IgD-negative memory B cell (primary cell): Measurements from ENCODE around the gene IRS1. TPM values are rescaled to one million over a fixed set of nuclear protein-coding genes. Genes with fewer than 3 reads are reported as not detected.

Source experiments
- H3K27ac Mint-ChIP-seq, 3 donors: one replicate each; pipeline ENCODE4 v1.8.0; 2020 to 2022; ENCODE audit warnings: mild to moderate bottlenecking in 3 of 3, mixed read lengths in 3 of 3, moderate library complexity in 1 of 3
- H3K27me3 Mint-ChIP-seq: one replicate; pipeline ENCODE4 v1.8.0; 2021; ENCODE audit warnings: mixed read lengths
- H3K36me3 Mint-ChIP-seq: one replicate; pipeline ENCODE4 v1.8.0; 2020; ENCODE audit warnings: mild to moderate bottlenecking, mixed read lengths
- H3K4me1 Mint-ChIP-seq, 3 donors: one replicate each; pipeline ENCODE4 v1.8.0; 2020 to 2022; ENCODE audit warnings: mixed read lengths in 3 of 3, mild to moderate bottlenecking in 1 of 3
- H3K4me3 Mint-ChIP-seq, 4 donors: one replicate each; pipeline ENCODE4 v1.8.0; 2020 to 2022; ENCODE audit warnings: mild to moderate bottlenecking in 4 of 4, mixed read lengths in 4 of 4, moderate library complexity in 3 of 4
- H3K9me3 Mint-ChIP-seq, 3 donors: one replicate each; pipeline ENCODE4 v1.8.0; 2020 to 2021; ENCODE audit warnings: mixed read lengths in 3 of 3, mild to moderate bottlenecking in 1 of 3
- polyA plus RNA-seq: library from polyadenylated mRNA; unstranded; fragments of 300-500 nt; fragmentation: Illumina TruSeq; gene quantifications from one replicate; pipeline ENCODE4 v1.2.3, GENCODE V29; 2021

Gene IRS1
- polyA plus RNA-seq, 1 donor from 2014 or later, result 0.21 TPM

- H3K36me3 Mint-ChIP-seq, result no peaks in the 10 kb centered on the region
- peaks cover 8% of the 10 kb centered on the region for H3K27me3 Mint-ChIP-seq
- no peaks in the 10 kb centered on the region for H3K9me3 Mint-ChIP-seq
- no peak overlapping the region for H3K4me3 Mint-ChIP-seq
- no peak overlapping the region for H3K27ac Mint-ChIP-seq
- H3K4me1 Mint-ChIP-seq, result peaks cover 0 to under 1% (median 0%) of the 10 kb centered on the region in 3 donors
These were observed 100.9 kb downstream of the IRS1 start for GRCh38 chr2:226698671-226699070.

- no peak overlapping the region for H3K27ac Mint-ChIP-seq
- H3K9me3 Mint-ChIP-seq, result no peaks in the 10 kb centered on the region
- H3K27me3 Mint-ChIP-seq, result peaks cover 13% of the 10 kb centered on the region
- H3K36me3 Mint-ChIP-seq, result no peaks in the 10 kb centered on the region
- peaks cover 0 to 5% (median 0%) of the 10 kb centered on the region in 3 donors for H3K4me1 Mint-ChIP-seq
- H3K4me3 Mint-ChIP-seq, result no peak overlapping the region
These were observed 104.9 kb downstream of the IRS1 start for GRCh38 chr2:226694586-226695284.

GRCh38 chr2:226694149-226694548 is 105.5 kb downstream of the IRS1 start:
- Mint-ChIP-seq H3K27me3 (peaks cover 15% of the 10 kb centered on the region), H3K9me3 (no peaks in the 10 kb centered on the region), H3K27ac (no peak overlapping the region), H3K4me3 (no peak overlapping the region), H3K36me3 (no peaks in the 10 kb centered on the region), H3K4me1 (peaks cover 0 to 5% (median 0%) of the 10 kb centered on the region in 3 donors)

DNA sequence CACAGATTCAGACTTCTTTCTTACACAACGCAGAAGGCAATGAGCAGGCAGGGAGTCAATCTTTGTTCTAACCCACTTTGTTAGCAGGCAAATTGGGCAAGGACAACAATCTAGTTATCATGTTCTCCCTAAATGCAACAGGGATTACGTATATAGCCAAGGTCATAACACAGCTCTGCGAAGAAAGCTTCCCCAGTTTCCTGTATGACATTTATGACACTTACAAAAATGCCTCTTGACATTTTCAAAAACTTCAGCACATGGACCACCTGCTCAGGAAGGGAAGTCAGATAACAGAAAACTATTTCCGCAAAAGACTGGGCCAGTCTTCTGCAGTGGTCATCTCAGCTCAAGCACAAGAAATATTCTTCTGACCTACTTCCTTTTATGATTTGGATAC is 106.1 kb downstream of the IRS1 start:
- H3K27ac Mint-ChIP-seq, result no peak overlapping the region
- no peaks in the 10 kb centered on the region for H3K36me3 Mint-ChIP-seq

GRCh38 chr2:226692521-226693126 is 107.0 kb downstream of the IRS1 start:
- Mint-ChIP-seq H3K4me1 (peaks cover 0 to 5% (median 0%) of the 10 kb centered on the region in 3 donors), H3K27ac (no peak overlapping the region), H3K27me3 (peaks cover 18% of the 10 kb centered on the region)

More for the DNA sequence above, 106.1 kb downstream of the IRS1 start:
- peaks cover 14% of the 10 kb centered on the region for H3K27me3 Mint-ChIP-seq
- no peaks in the 10 kb centered on the region for H3K9me3 Mint-ChIP-seq
- H3K4me1 Mint-ChIP-seq, result peaks cover 0 to 5% (median 0%) of the 10 kb centered on the region in 3 donors
- no peak overlapping the region for H3K4me3 Mint-ChIP-seq

GRCh38 chr2:226691255-226691654 is 108.4 kb downstream of the IRS1 start:
- Mint-ChIP-seq H3K4me3 (no peak overlapping the region), H3K9me3 (peaks cover 0 to 3% (median 0%) of the 10 kb centered on the region in 3 donors), H3K27me3 (peaks cover 18% of the 10 kb centered on the region), H3K4me1 (peaks cover 0 to 5% (median 0%) of the 10 kb centered on the region in 3 donors), H3K27ac (no peak overlapping the region), H3K36me3 (no peaks in the 10 kb centered on the region)

More at GRCh38 chr2:226692521-226693126, 107.0 kb downstream of the IRS1 start:
- no peak overlapping the region for H3K4me3 Mint-ChIP-seq
- H3K9me3 Mint-ChIP-seq, result peaks cover 0 to 3% (median 0%) of the 10 kb centered on the region in 3 donors
- H3K36me3 Mint-ChIP-seq, result no peaks in the 10 kb centered on the region

- peaks cover 0 to 3% (median 0%) of the 10 kb centered on the region in 3 donors for H3K9me3 Mint-ChIP-seq
- H3K27me3 Mint-ChIP-seq, result peaks cover 18% of the 10 kb centered on the region
- H3K4me1 Mint-ChIP-seq, result peaks cover 0 to 5% (median 0%) of the 10 kb centered on the region in 3 donors
- H3K4me3 Mint-ChIP-seq, result no peak overlapping the region
- H3K36me3 Mint-ChIP-seq, result no peaks in the 10 kb centered on the region
- H3K27ac Mint-ChIP-seq, result no peak overlapping the region
These were observed 109.1 kb downstream of the IRS1 start for GRCh38 chr2:226690461-226691024.

DNA sequence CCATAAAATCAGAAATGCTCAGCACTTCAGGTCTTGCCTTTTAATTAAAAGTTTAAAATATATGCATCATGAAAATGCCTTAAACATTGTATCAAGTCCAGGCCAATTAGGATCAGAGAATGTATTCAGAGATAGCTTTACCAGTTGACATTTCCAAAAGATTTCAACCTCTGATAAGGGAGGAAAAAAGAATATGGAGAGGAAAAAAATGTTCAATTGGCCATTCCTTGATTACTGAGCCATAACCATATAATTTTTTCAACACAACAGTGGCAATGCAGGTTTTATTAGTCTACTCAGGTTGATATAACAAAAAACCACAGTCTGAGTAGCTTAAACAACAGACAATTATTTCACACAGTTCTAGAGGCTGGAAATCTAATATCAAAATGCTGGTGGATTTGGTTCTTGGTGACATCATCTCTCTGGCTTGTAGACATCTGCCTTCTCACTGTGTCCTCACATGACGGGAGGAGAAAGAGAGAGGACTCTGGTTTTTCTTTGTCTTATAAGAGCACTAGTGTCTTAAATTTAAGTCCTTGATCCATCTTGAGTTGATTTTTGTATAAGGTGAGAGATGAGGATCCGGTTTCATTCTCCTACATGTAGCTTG is 111.9 kb downstream of the IRS1 start:
- peaks cover 22% of the 10 kb centered on the region for H3K27me3 Mint-ChIP-seq
- H3K9me3 Mint-ChIP-seq, result peaks cover 0 to 6% (median 0%) of the 10 kb centered on the region in 3 donors
- H3K4me1 Mint-ChIP-seq, result no peaks in the 10 kb centered on the region
- no peak overlapping the region for H3K27ac Mint-ChIP-seq
- H3K36me3 Mint-ChIP-seq, result no peaks in the 10 kb centered on the region
- no peak overlapping the region for H3K4me3 Mint-ChIP-seq

- Mint-ChIP-seq H3K36me3 (peaks cover 2% of the 10 kb centered on the region), H3K4me3 (no peak overlapping the region), H3K27me3 (peaks cover 11% of the 10 kb centered on the region), H3K4me1 (no peaks in the 10 kb centered on the region), H3K27ac (no peak overlapping the region), H3K9me3 (peaks cover 0 to 6% (median 0%) of the 10 kb centered on the region in 3 donors)
These were observed 115.1 kb downstream of the IRS1 start for GRCh38 chr2:226684563-226684959.

- peaks cover 9% of the 10 kb centered on the region for H3K27me3 Mint-ChIP-seq
- no peak overlapping the region for H3K27ac Mint-ChIP-seq
- H3K9me3 Mint-ChIP-seq, result peaks cover 0 to 6% (median 0%) of the 10 kb centered on the region in 3 donors
- peaks cover 2% of the 10 kb centered on the region for H3K36me3 Mint-ChIP-seq
- no peak overlapping the region for H3K4me3 Mint-ChIP-seq
- H3K4me1 Mint-ChIP-seq, result no peaks in the 10 kb centered on the region
These were observed 115.6 kb downstream of the IRS1 start for GRCh38 chr2:226683944-226684562.

GRCh38 chr2:226683196-226683595 is 116.4 kb downstream of the IRS1 start:
- Mint-ChIP-seq H3K9me3 (peaks cover 0 to 4% (median 0%) of the 10 kb centered on the region in 3 donors), H3K36me3 (peaks cover 2% of the 10 kb centered on the region), H3K27ac (no peak overlapping the region), H3K4me1 (no peaks in the 10 kb centered on the region), H3K4me3 (no peak overlapping the region), H3K27me3 (peaks cover 5% of the 10 kb centered on the region)

Other genes starting within 250 kb of the IRS1 start
- 32.0 TPM for gene RHBDD1, start 36.2 kb upstream of the IRS1 start, polyA plus RNA-seq